ENCODE results near the gene E4F1.

- TF ChIP-seq CTCF (IDR thresholded peaks at IDR 0.05 in 2 of 3, conservative IDR thresholded peaks at IDR 0.05 in 1 of 3; ENCODE audit: control insufficient read depth in 2 of 3, extremely low read depth in 1 of 3, insufficient read depth in 1 of 3, low read depth in 3 of 3, low read length in 3 of 3) (no peak), NFIC (IDR thresholded peaks at IDR 0.05; ENCODE audit: low read depth, low read length) (no peak), SREBF1 (IDR thresholded peaks at IDR 0.05; ENCODE audit: low read length) (no peak), JUND (IDR thresholded peaks at IDR 0.05; ENCODE audit: low read depth, low read length) (no peak), E2F4 (IDR thresholded peaks at IDR 0.05; ENCODE audit: low read depth, low read length) (no peak), JUNB (IDR thresholded peaks at IDR 0.05) (no peak), EP300 (IDR thresholded peaks at IDR 0.05; ENCODE audit: borderline replicate concordance in 1 of 2, control insufficient read depth in 1 of 2, low read depth in 2 of 2, low read length in 2 of 2) (no peak), EZH2 (IDR thresholded peaks at IDR 0.05; ENCODE audit: borderline replicate concordance, control insufficient read depth, low read depth, low read length) (no peak), BHLHE40 (IDR thresholded peaks at IDR 0.05; ENCODE audit: borderline replicate concordance in 1 of 2, low read depth in 2 of 2, low read length in 1 of 2) (no peak), TARDBP (IDR thresholded peaks at IDR 0.05; ENCODE audit: borderline replicate concordance) (no peak), TCF7 (IDR thresholded peaks at IDR 0.05; ENCODE audit: borderline replicate concordance) (no peak), POLR2A (IDR thresholded peaks at IDR 0.05; ENCODE audit: low read depth, low read length) (no peak), FOXK2 (IDR thresholded peaks at IDR 0.05) (no peak)
Observed at GRCh38 chr16:2282866-2283555, 59.6 kb downstream of the E4F1 start.
